Nucleus accumbens (tissue), 56 donors: ENCODE results near the gene IBTK.
"Not testable (repeated sequence)": the region's sequence is repeated elsewhere in the genome, so short reads cannot be mapped to it uniquely, and the experiment has no call there.

Source experiments
- DNase-seq, 56 donors: peaks; one replicate each; lab custom pipeline; 2025; lab: John Stamatoyannopoulos, UW

The IBTK gene

GRCh38 chr6:82247505-82248272 is at the start of gene IBTK:
Gene IBTK, minus strand, starts transcription at chr6:82247744. Its CDS starts 7,258 bp downstream, at chr6:82240486.
- peak; percentile 81 to 98 (median 93) for DNase-seq

- DNase-seq: no peak
Measured at GRCh38 chr6:82283771-82284410, 36.3 kb upstream of the IBTK start.

GRCh38 chr6:82281550-82281949 is 34.0 kb upstream of the IBTK start:
- not testable (repeated sequence) for DNase-seq

GRCh38 chr6:82277686-82278085 is 30.1 kb upstream of the IBTK start:
- DNase-seq: no peak

- DNase-seq: no peak
Measured at GRCh38 chr6:82275686-82276085, 28.1 kb upstream of the IBTK start.

GRCh38 chr6:82273295-82273694 is 25.8 kb upstream of the IBTK start:
- no peak for DNase-seq

- DNase-seq: no peak
Measured at GRCh38 chr6:82270881-82271635, 23.5 kb upstream of the IBTK start.

GRCh38 chr6:82268301-82268846 is 20.8 kb upstream of the IBTK start:
- DNase-seq: no peak

GRCh38 chr6:82264824-82265223 is 17.3 kb upstream of the IBTK start:
- peak in 10 of 56 donors; percentile 5 to 28 (median 12) for DNase-seq

GRCh38 chr6:82264321-82264720 is 16.8 kb upstream of the IBTK start:
- no peak for DNase-seq

- DNase-seq: no peak
Measured at GRCh38 chr6:82263916-82264315, 16.4 kb upstream of the IBTK start.

GRCh38 chr6:82260997-82261732 is 13.6 kb upstream of the IBTK start:
- no peak for DNase-seq

- no peak for DNase-seq
Measured at GRCh38 chr6:82259389-82259788, 11.8 kb upstream of the IBTK start.

- no peak for DNase-seq
Measured at GRCh38 chr6:82257088-82257774, 9.7 kb upstream of the IBTK start.

GRCh38 chr6:82254722-82255121 is 7.2 kb upstream of the IBTK start:
- not testable (repeated sequence) for DNase-seq

GRCh38 chr6:82251942-82252341 is 4.4 kb upstream of the IBTK start:
- no peak for DNase-seq

GRCh38 chr6:82249381-82250253 is 2.1 kb upstream of the IBTK start:
- no peak for DNase-seq

GRCh38 chr6:82248273-82248735 is 760 bp upstream of the IBTK start:
- peak in 11 of 56 donors; percentile 18 to 82 (median 68) for DNase-seq
